Measurements from ENCODE around the gene GLG1. TPM values are rescaled to one million over a fixed set of nuclear protein-coding genes. Genes with fewer than 3 reads are reported as not detected.
A peak's percentile ranks its signal among the peaks of the same experiment; 100 is the strongest.

The GLG1 gene
- total RNA-seq, 1 experiment from 2014 or later: 237 TPM

DNA sequence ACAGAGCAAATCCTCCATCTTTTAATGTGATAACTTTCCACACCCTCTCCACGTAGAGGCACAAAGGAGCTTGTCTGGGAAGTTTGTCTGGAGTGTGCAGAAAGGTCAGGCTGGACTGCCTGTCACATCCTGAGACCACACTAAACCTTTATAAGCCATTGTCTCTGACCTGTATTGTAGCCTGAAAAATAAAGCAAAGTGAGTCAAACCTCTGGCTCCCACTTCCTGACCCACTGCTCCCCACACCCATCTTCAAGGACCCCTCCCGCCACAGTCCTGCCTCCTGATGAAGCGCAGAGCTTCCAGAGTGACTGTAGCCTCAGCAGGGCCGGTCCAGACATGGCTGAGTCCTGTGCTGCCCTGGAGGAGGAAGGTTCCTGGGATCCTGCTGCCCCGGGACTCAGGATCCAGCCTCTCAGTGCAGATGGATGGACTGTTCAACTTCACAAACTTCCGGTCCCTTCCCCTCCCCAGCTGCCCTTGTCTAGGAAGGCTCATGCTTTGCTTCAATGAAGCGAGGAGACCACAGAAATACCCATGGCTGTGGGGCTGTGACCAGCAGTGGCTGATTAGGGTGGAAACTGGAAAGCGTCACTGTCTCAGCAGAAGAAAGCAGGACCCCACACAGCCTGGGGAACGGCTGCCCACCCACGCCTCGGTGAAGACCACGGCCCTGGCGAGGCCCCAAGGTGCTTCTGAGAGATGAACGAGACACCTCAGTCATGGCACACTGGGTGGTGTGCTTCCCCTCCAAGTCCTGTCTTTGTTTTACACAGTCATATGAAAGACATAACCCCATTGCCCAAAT, 154.8 kb downstream of the GLG1 start:
- Histone ChIP-seq H3K27ac (ENCODE audit: low read depth, low read length) (no peak overlapping the region), H3K9me3 (ENCODE audit: control insufficient read depth in 1 of 2, insufficient read depth in 1 of 2, low read depth in 1 of 2, low read length in 2 of 2) (no peaks in the 10 kb centered on the region), H3K36me3 (ENCODE audit: control insufficient read depth in 1 of 2, insufficient read depth in 2 of 2, low read length in 2 of 2) (peaks cover 21 to 31% of the 10 kb centered on the region in 2 experiments; a peak in 3 of 4 replicates), H2AFZ (ENCODE audit: low read depth, low read length, poor library complexity, severe bottlenecking) (no peak overlapping the region), H3K79me2 (ENCODE audit: insufficient read depth, low read length) (0 out of 2 replicates have a peak, but pooled peaks cover 5% of the 10 kb centered on the region), H3K4me2 (ENCODE audit: low read length) (no peak overlapping the region), H3K27me3 (ENCODE audit: insufficient read depth, low read length) (no peaks in the 10 kb centered on the region), H3K9me2 (ENCODE audit: insufficient read depth) (no peaks in the 10 kb centered on the region), H3K4me1 (ENCODE audit: control insufficient read depth in 1 of 2, insufficient read depth in 2 of 2, low read length in 2 of 2) (peaks cover 35 to 68% of the 10 kb centered on the region in 2 experiments), H3K9ac (ENCODE audit: low read length) (no peak overlapping the region), H4K20me1 (ENCODE audit: insufficient read depth) (no peaks in the 10 kb centered on the region), H3K4me3 (replicated peaks in 1 of 2; ENCODE audit: low read depth in 1 of 2, low read length in 2 of 2) (no peak overlapping the region)
- POLR2A ChIA-PET: no interaction called here
- no peak for ATAC-seq
- intact Hi-C loops (cut with micrococcal nuclease): no loop called here
- TSS peak; percentile 23 for BruUV-seq (replicated peaks)
- no peak for DNase-seq (ENCODE audit: low read depth, low spot score)
- CTCF ChIA-PET: no interaction called here
- RAD21 ChIA-PET (ENCODE audit: low non-redundant PET in 1 of 2, low total read pairs in 2 of 2, uncharacterized antibody in 2 of 2, unreplicated experiment in 2 of 2): no interaction called here
- TF ChIP-seq, protein P1, sequence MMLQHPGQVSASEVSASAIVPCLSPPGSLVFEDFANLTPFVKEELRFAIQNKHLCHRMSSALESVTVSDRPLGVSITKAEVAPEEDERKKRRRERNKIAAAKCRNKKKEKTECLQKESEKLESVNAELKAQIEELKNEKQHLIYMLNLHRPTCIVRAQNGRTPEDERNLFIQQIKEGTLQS (IDR thresholded peaks at IDR 0.05): no peak
- TF ChIP-seq ZFX (IDR thresholded peaks at IDR 0.05) (no peak), RAD21 (IDR thresholded peaks at IDR 0.05; ENCODE audit: low read depth) (no peak)
- TF ChIP-seq, protein P2, sequence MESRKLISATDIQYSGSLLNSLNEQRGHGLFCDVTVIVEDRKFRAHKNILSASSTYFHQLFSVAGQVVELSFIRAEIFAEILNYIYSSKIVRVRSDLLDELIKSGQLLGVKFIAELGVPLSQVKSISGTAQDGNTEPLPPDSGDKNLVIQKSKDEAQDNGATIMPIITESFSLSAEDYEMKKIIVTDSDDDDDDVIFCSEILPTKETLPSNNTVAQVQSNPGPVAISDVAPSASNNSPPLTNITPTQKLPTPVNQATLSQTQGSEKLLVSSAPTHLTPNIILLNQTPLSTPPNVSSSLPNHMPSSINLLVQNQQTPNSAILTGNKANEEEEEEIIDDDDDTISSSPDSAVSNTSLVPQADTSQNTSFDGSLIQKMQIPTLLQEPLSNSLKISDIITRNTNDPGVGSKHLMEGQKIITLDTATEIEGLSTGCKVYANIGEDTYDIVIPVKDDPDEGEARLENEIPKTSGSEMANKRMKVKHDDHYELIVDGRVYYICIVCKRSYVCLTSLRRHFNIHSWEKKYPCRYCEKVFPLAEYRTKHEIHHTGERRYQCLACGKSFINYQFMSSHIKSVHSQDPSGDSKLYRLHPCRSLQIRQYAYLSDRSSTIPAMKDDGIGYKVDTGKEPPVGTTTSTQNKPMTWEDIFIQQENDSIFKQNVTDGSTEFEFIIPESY (IDR thresholded peaks at IDR 0.05; ENCODE audit: extremely low read depth, insufficient replicate concordance, low read length): no peak
